ENCODE data around the gene DDX17.

Gene DDX17

DNA sequence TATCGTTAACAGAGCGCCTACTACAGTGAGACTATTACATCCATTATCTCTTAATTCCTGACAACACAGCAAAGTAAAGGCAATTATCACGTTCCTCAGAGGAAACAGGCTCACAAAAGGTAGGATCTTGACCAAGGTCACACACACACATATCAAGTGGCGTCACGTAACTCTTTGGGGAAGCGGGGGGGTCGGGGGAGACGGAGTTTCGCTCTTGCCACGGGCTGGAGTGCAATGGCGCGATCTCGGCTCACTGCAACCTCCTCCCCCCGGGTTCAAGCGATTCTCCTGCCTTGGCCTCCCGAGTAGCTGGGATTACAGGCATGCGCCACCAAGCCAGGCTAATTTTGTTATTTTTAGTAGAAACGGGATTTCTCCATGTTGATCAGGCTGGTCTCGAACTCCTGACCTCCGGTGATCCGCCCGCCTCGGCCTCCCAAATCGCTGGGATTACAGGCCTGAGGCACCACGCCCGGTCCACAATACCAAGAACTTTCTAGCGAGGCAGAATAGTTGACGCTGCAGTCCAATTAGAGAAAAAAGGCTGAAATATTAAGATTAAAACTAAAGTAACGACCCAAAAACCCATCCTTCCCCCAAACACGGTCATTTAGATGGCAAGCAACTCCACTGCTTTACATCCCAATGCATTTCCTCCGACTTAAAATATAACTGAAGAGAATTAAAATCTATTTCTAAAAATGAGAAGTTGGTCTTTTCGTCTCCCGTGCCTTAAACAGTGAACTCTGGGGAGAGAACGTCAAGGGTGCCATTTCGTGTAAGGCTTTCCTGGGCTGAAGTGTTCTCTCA lies 1.2 kb downstream of the DDX17 start:
- DNase-seq (ENCODE audit: low read depth) = peak; percentile 60
- TF ChIP-seq, protein P1, sequence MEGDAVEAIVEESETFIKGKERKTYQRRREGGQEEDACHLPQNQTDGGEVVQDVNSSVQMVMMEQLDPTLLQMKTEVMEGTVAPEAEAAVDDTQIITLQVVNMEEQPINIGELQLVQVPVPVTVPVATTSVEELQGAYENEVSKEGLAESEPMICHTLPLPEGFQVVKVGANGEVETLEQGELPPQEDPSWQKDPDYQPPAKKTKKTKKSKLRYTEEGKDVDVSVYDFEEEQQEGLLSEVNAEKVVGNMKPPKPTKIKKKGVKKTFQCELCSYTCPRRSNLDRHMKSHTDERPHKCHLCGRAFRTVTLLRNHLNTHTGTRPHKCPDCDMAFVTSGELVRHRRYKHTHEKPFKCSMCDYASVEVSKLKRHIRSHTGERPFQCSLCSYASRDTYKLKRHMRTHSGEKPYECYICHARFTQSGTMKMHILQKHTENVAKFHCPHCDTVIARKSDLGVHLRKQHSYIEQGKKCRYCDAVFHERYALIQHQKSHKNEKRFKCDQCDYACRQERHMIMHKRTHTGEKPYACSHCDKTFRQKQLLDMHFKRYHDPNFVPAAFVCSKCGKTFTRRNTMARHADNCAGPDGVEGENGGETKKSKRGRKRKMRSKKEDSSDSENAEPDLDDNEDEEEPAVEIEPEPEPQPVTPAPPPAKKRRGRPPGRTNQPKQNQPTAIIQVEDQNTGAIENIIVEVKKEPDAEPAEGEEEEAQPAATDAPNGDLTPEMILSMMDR (conservative IDR thresholded peaks at IDR 0.05; ENCODE audit: low read length) = no peak
- H3K4me3 ChIP-seq (ENCODE audit: low read length) = peak overlapping the region; percentile 67

GRCh38 chr22:38503021-38503420 lies 3.1 kb downstream of the DDX17 start:
- TF ChIP-seq, protein P1 (conservative IDR thresholded peaks at IDR 0.05; ENCODE audit: low read length) = no peak
- no peak for DNase-seq (ENCODE audit: low read depth)
- peak overlapping the region; percentile 67 for H3K4me3 ChIP-seq (ENCODE audit: low read length)

GRCh38 chr22:38501797-38502672 lies 4.1 kb downstream of the DDX17 start:
- no peak for DNase-seq (ENCODE audit: low read depth)
- no peak overlapping the region; the same call in 1 of the 2 replicates for H3K4me3 ChIP-seq (ENCODE audit: low read length)
- TF ChIP-seq, protein P1 (conservative IDR thresholded peaks at IDR 0.05; ENCODE audit: low read length) = no peak

GRCh38 chr22:38497869-38498268 lies 8.2 kb downstream of the DDX17 start:
- no peak for DNase-seq (ENCODE audit: low read depth)
- no peak overlapping the region for H3K4me3 ChIP-seq (ENCODE audit: low read length)
- TF ChIP-seq, protein P1 (conservative IDR thresholded peaks at IDR 0.05; ENCODE audit: low read length) = no peak

DNA sequence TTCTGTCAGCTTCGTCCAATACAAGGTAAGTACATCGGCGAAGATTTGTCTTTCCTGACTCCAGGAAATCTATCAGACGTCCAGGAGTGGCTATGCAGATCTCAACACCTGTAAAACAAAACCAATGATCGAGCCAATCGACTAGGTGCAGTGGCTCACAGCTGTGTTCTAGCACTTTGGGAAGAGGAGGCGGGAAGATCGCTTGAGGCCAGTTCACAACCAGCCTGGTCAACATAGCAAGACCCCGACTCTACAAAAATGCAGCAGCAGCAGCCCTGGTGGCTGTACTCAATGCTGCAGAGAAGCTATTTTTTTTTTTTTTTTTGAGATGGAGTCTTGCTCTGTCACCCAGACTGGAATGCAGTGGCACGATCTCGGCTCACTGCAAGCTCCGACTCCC lies 11.2 kb downstream of the DDX17 start:
- DNase-seq (ENCODE audit: low read depth) = no peak
- H3K4me3 ChIP-seq (ENCODE audit: low read length) = no peak overlapping the region
- TF ChIP-seq, protein P1 (conservative IDR thresholded peaks at IDR 0.05; ENCODE audit: low read length) = 0 out of 2 replicates have a peak, but pooled peaks have one; percentile 2

GRCh38 chr22:38494498-38494897 lies 11.6 kb downstream of the DDX17 start:
- TF ChIP-seq, protein P1 (conservative IDR thresholded peaks at IDR 0.05; ENCODE audit: low read length) = no peak

More at GRCh38 chr22:38494498-38494897, 11.6 kb downstream of the DDX17 start:
- H3K4me3 ChIP-seq (ENCODE audit: low read length) = no peak overlapping the region
- no peak for DNase-seq (ENCODE audit: low read depth)

All from AG10803 (cell line).